ENCODE data around the gene SPOCK1.

The SPOCK1 gene

DNA sequence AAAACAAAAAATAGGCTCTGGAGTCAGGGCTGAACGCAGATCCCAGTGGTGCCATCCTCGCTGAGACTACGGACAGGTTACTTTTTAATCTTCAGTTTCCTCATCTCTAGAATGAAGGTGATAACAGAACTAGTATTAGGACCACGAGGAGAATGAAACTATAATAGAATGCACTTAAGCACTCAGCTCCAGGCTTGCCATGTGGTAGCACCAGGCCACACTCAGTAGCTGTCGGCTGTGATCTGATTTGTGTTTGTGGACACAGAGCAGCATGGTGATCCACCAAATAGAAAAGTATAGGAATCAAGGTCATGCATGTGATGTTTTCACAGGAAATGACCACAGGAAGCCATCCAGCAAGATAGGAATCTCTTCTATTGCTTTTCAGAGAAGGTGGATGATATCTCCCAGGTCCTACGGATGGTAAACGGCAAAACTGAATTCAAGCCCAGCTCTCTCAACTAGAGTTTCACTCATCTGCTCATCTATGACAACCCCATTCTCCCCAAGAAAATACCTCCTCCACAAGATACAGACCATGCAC, 498.0 kb downstream of the SPOCK1 start:
- Histone ChIP-seq H3K4me3 (no peak overlapping the region), H3K9me3 (peaks cover 0 to 6% (median 0%) of the 10 kb centered on the region in 3 donors), H3K4me1 (no peaks in the 10 kb centered on the region), H3K36me3 (no peaks in the 10 kb centered on the region), H3K27ac (no peak overlapping the region), H3K27me3 (no peaks in the 10 kb centered on the region)
- TF ChIP-seq, protein P1, sequence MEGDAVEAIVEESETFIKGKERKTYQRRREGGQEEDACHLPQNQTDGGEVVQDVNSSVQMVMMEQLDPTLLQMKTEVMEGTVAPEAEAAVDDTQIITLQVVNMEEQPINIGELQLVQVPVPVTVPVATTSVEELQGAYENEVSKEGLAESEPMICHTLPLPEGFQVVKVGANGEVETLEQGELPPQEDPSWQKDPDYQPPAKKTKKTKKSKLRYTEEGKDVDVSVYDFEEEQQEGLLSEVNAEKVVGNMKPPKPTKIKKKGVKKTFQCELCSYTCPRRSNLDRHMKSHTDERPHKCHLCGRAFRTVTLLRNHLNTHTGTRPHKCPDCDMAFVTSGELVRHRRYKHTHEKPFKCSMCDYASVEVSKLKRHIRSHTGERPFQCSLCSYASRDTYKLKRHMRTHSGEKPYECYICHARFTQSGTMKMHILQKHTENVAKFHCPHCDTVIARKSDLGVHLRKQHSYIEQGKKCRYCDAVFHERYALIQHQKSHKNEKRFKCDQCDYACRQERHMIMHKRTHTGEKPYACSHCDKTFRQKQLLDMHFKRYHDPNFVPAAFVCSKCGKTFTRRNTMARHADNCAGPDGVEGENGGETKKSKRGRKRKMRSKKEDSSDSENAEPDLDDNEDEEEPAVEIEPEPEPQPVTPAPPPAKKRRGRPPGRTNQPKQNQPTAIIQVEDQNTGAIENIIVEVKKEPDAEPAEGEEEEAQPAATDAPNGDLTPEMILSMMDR (IDR thresholded peaks at IDR 0.05) = no peak
- intact Hi-C loops (cut with DNase I; ENCODE audit: low total_unique reads) = no loop called here
- DNase-seq = no peak

DNA sequence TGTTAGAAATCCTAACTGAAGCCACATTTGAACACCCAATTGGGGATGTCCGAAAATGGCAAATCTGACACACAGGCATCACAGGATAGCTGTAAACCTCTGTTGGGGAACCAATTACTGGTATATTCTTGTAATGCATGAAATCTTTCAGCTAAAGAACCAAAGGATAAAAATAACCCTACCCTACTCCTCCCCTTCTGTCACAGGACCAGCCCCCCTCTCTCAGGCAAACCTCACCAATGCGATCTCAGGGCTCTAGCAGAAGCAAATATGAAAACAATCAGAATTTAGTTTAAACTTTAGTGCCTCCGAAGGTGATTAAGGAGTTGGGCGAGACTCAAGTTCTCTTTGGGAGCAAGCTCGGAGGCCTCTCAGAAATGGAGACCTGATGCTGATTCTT, 499.3 kb downstream of the SPOCK1 start:
- no peaks in the 10 kb centered on the region for H3K36me3 ChIP-seq
- no peaks in the 10 kb centered on the region for H3K27me3 ChIP-seq
- TF ChIP-seq, protein P1 (IDR thresholded peaks at IDR 0.05) = no peak
- intact Hi-C loops (cut with DNase I; ENCODE audit: low total_unique reads) = loop anchor here (1.0 kb wide), 1 partner anchor 28 kb away; no protein-coding TSS in a partner anchor
- H3K9me3 ChIP-seq = peaks cover 0 to 2% (median 0%) of the 10 kb centered on the region in 3 donors
- H3K27ac ChIP-seq = no peak overlapping the region
- no peaks in the 10 kb centered on the region for H3K4me1 ChIP-seq
- no peak for DNase-seq
- no peak overlapping the region for H3K4me3 ChIP-seq

DNA sequence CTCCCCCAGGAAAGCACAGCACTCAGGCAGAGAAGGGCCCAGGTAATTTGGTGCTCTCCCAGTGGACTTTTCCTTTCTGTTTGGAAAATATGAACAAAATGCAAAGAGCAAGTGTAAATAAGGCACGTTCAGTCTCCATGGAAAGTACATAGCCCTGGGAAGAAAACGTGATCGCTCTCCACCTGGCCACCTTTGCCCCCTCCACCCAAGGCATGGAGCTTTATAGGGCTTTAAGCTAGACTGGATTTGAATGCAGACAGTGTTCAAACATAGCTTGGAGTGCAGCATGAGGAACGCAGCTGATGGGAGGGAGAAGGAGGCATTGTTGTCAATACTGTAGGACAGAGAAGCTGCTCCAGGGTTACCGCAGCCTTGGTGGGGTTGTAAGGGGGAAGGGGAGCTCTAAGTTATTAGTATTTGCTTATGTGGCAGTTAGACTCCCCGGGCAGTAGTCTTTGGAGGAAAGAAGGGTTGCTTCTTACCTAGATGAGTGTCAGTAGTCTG, 500.2 kb downstream of the SPOCK1 start:
- no peaks in the 10 kb centered on the region for H3K27me3 ChIP-seq
- H3K27ac ChIP-seq = no peak overlapping the region
- TF ChIP-seq, protein P1 (IDR thresholded peaks at IDR 0.05) = no peak
- no peak for DNase-seq
- intact Hi-C loops (cut with DNase I; ENCODE audit: low total_unique reads) = loop anchor here (1.0 kb wide), 1 partner anchor 28 kb away; no protein-coding TSS in a partner anchor
- no peaks in the 10 kb centered on the region for H3K4me1 ChIP-seq
- H3K4me3 ChIP-seq = no peak overlapping the region
- H3K9me3 ChIP-seq = no peaks in the 10 kb centered on the region
- no peaks in the 10 kb centered on the region for H3K36me3 ChIP-seq

DNA sequence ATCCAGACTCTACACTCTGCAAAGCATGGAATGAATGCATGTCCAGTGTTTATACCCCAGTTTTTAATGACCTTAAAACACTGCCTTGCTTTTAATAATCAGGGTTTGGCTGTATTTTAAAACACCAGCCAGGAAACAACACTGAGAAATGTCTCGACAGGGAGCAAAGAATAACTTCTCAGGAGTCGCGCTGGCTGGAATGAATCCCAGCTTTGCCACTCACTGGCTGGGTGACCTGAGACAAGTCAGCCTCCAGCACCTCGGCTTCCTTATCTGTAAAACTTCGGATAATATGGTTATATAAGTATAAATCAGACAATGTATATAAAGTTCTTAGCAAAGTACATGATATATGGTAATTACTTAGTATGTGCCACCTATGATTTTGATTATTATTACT, 505.0 kb downstream of the SPOCK1 start:
- no peak overlapping the region for H3K27ac ChIP-seq
- intact Hi-C loops (cut with DNase I; ENCODE audit: low total_unique reads) = no loop called here
- H3K9me3 ChIP-seq = no peaks in the 10 kb centered on the region
- no peaks in the 10 kb centered on the region for H3K27me3 ChIP-seq
- no peaks in the 10 kb centered on the region for H3K36me3 ChIP-seq
- TF ChIP-seq, protein P1 (IDR thresholded peaks at IDR 0.05) = no peak
- H3K4me1 ChIP-seq = no peaks in the 10 kb centered on the region
- H3K4me3 ChIP-seq = no peak overlapping the region
- no peak for DNase-seq

DNA sequence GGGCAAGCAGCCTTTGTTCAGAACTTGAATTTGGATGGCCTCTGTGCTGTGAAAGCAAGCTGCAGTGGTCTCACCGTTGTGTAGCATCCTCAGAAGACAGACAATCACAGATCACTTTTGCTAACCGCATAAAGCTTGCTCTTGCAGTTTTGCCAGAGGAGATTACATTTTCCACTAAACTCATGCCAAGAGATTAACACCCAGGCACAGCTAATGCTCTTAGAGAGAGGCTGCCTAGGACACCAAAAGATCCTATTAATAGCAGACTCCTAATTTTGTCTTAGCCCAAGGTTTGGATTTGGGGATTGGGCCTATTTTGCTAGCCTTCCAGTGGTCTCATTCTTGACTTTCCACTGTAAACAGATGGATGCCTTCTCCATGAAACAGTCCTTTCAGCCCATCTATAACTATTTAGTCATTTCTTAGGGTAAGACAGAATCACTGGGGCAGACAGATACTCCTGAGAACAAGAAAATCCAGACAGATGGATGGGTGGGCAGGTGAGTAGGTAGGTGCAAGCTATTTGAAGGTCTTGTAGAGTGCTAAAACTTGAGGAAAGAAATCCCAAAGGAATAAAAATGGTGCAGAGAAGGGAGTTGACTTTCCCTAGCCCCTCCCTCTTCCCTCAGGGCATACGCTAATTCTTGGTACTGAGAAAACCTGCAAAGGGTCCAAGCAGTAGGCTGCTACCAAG, 506.2 kb downstream of the SPOCK1 start:
- intact Hi-C loops (cut with DNase I; ENCODE audit: low total_unique reads) = no loop called here
- Histone ChIP-seq H3K4me1 (no peaks in the 10 kb centered on the region), H3K9me3 (no peaks in the 10 kb centered on the region), H3K27me3 (no peaks in the 10 kb centered on the region), H3K4me3 (no peak overlapping the region), H3K27ac (no peak overlapping the region), H3K36me3 (no peaks in the 10 kb centered on the region)
- no peak for DNase-seq
- TF ChIP-seq, protein P1 (IDR thresholded peaks at IDR 0.05) = no peak

Data from tibial artery (tissue), 4 donors.